HG02885 (cell line): ENCODE results near the gene VEZT.

Source experiments
- ATAC-seq: cut with Tn5 transposase; IDR thresholded peaks from one replicate; pipeline ENCODE4 v1.9.1; 2021; ENCODE audit warnings: mild to moderate bottlenecking; ENCODE audit not compliant: unreplicated experiment, poor library complexity

VEZT gene

GRCh38 chr12:95243497-95244183 is 26.0 kb downstream of the VEZT start:
- no peak for ATAC-seq

DNA sequence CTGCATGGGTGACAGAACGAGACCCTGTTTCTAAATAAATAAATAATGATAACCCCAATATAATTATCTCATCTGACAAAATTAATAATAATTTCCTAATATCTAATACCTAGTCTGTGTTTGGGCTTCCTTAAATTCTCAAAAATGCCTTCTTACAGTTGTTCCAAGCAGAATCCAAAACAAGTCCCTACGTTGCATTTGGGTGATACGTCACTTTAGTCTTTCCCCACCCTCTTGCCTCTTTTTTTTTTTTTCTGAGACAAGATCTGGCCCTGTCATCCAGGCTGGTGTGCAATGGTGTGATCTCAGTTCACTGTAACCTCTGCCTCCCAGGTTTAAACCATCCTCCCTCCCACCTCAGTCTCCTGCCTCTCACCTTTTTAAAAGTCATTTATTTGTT is 26.7 kb downstream of the VEZT start:
- no peak for ATAC-seq

GRCh38 chr12:95248095-95248494 is 30.5 kb downstream of the VEZT start:
- ATAC-seq: no peak

- no peak for ATAC-seq
Observed at GRCh38 chr12:95248604-95249360, 31.2 kb downstream of the VEZT start.

DNA sequence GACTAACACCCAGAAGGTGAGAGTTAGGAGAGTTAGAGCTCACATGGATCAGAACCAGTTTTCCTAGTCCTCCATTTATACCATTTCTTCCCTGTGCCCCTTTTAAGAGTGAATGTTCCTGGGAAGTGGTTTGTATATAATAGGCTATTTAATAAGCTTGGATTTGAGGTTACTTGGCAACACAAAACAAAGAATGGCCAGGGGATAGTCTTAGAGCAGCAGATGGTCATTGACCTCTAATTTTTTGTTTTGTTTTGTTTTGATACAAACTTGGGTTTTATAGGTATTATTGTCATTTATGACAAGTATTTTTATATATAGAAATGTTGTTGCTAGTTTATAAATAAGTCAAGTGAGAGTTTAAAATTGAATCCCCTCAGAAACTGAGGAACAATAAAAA is 35.8 kb downstream of the VEZT start:
- no peak for ATAC-seq

DNA sequence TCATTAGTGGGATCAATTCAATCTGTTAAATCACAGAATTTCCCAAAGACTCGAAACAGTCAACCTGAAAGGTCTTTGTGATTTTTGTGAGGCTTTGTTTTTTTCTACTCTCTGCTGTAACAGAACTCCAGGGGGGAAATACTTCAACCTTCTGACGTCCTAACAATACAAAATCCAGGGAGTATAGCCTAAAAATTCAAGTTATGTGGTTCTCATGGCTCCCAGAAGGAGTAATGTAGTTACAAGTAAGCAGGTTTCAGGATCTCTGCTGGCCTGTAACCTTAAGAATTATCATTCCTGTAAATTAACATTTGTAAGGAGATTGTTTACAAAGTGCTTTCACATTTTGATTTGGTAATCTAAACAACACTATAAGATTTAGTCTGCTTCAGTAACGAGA is 39.9 kb downstream of the VEZT start:
- ATAC-seq: no peak

GRCh38 chr12:95258151-95258550 is 40.5 kb downstream of the VEZT start:
- no peak for ATAC-seq

GRCh38 chr12:95258803-95259202 is 41.2 kb downstream of the VEZT start:
- no peak for ATAC-seq

GRCh38 chr12:95259368-95259767 is 41.8 kb downstream of the VEZT start:
- no peak for ATAC-seq

GRCh38 chr12:95261109-95261508 is 43.5 kb downstream of the VEZT start:
- no peak for ATAC-seq

- ATAC-seq: no peak
Observed at GRCh38 chr12:95262808-95263207, 45.2 kb downstream of the VEZT start.

GRCh38 chr12:95265765-95266164 is 48.2 kb downstream of the VEZT start:
- no peak for ATAC-seq

DNA sequence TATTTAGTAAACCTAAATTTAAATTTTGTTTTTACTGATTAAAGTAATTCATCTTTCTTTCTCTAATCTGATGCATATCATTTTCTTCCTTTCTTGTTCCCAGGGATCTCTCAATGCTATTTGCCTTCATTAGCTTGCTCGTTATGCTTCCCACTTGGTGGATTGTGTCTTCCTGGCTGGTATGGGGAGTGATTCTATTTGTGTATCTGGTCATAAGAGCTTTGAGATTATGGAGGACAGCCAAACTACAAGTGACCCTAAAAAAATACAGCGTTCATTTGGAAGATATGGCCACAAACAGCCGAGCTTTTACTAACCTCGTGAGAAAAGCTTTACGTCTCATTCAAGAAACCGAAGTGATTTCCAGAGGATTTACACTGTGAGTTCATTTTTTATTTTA is 48.6 kb downstream of the VEZT start:
- no peak for ATAC-seq

- no peak for ATAC-seq
Observed at GRCh38 chr12:95269892-95270291, 52.3 kb downstream of the VEZT start.

- no peak for ATAC-seq
Observed at GRCh38 chr12:95271465-95271864, 53.9 kb downstream of the VEZT start.

DNA sequence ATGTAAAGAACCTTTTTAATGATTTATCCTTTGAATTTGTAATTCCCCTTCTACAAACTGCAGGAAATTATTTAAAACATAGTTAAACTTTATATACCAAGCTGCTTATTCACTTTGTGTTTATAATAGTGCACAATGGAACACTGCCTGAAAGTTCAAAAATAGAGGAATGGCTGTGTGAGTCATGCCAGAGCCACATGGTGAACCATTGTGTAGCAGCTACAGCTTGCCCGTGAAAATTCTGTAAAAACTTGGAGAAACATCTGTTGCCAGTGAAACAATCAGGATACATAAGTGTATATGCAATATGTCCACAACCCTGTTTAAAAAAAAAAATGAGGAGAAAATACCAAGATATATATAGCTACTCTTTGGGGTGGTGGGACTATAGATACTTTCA is 59.5 kb downstream of the VEZT start:
- ATAC-seq: no peak

DNA sequence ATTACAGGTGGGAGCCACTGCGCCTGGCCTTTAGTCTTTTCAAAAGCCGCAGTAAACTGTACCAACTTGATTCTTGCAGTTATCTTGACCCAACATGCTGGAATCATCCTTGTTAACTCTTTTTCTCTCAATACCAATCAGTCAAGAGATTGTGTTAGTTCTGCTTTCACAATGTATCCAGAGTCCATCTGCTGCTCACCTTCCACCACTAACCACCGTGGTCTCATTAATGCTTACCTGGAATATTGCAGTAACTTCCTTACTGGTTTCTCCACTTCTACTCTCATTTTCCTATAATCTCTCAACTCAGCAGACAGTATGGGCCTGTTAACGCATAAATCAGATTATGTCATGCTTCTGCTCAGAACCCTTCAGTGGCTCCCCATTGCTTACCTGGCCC is 62.2 kb downstream of the VEZT start:
- ATAC-seq: no peak

GRCh38 chr12:95282266-95282665 is 64.7 kb downstream of the VEZT start:
- no peak for ATAC-seq

DNA sequence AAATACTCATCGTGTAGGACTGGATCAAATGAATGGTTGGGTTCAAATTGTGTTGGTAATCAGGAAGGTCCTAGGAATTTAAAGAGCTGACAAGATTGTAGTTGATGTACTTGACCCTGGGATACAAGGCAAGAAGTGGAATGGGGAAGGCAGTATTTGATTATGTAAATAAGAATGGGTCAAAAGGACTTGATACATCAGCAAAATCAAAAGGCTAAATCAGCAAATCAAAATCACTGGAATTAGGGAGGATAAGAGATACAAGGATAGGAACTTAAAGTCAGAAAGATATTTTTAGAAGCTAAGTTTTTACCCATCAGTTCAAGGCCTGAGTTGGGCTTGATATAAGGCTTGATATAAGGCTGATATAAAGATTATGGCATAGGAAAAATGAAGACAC is 65.8 kb downstream of the VEZT start:
- no peak for ATAC-seq

- ATAC-seq: no peak
Observed at GRCh38 chr12:95286713-95287112, 69.1 kb downstream of the VEZT start.

DNA sequence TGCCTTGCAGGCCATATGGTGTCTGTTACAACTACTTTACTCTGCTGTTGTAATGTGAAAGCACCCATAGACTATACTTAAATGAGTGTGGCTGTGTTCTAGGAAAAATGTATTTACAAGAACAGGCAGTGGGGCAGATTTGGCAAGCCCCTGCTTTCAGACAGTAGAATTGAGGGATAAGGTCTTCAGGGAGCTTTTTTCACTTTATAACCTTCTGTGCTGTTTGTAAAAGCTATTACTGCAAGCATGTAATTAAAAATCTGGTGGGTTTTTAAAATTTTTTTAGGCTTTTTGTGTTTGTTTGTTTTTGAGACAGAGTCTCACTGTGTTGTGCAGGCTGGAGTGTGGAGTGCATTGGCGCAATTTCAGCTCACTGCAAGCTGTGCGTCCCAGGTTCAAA is 73.9 kb downstream of the VEZT start:
- no peak for ATAC-seq

DNA sequence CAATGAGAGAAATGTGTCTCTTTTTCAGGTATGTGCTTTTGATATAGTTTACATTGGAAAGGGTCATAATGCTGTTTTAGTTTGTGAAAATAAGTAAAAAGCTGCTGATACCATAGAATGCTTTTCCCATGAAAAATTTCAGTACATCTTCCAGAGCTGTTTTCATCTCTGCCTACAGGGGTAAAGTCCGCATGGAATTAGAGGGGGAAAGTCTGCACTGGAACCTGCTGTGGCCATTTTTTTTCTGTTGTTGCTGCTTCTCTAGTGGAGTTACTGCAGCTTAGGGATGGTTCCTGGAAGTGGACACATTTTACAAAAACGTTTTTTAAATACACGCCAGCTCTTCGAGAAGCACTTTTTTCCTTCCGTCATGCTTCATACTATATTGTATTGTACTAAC is 81.3 kb downstream of the VEZT start:
- no peak for ATAC-seq
